ENCODE measurements around the gene SRSF1.

GRCh38 chr17:57963149-57963511, 43.9 kb downstream of the SRSF1 start:
- TF ChIP-seq, protein P1, sequence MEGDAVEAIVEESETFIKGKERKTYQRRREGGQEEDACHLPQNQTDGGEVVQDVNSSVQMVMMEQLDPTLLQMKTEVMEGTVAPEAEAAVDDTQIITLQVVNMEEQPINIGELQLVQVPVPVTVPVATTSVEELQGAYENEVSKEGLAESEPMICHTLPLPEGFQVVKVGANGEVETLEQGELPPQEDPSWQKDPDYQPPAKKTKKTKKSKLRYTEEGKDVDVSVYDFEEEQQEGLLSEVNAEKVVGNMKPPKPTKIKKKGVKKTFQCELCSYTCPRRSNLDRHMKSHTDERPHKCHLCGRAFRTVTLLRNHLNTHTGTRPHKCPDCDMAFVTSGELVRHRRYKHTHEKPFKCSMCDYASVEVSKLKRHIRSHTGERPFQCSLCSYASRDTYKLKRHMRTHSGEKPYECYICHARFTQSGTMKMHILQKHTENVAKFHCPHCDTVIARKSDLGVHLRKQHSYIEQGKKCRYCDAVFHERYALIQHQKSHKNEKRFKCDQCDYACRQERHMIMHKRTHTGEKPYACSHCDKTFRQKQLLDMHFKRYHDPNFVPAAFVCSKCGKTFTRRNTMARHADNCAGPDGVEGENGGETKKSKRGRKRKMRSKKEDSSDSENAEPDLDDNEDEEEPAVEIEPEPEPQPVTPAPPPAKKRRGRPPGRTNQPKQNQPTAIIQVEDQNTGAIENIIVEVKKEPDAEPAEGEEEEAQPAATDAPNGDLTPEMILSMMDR (IDR thresholded peaks at IDR 0.05; ENCODE audit: low read depth, low read length) = no peak
- TF ChIP-seq POLR2A (IDR thresholded peaks at IDR 0.05; ENCODE audit: extremely low read depth, insufficient read length) = no peak
- TF ChIP-seq MYC (IDR thresholded peaks at IDR 0.05; ENCODE audit: low read depth, low read length) = no peak
- no peak for TF ChIP-seq MAX (IDR thresholded peaks at IDR 0.05; ENCODE audit: low read depth, low read length)
